Testis (tissue), 3 donors: ENCODE measurements around the gene PLEKHA7. TPM values are rescaled to one million over a fixed set of nuclear protein-coding genes. Genes with fewer than 3 reads are reported as not detected.

Experiments used
- DNase-seq: peaks from one replicate; pipeline ENCODE4 v3.0.0-alpha.2; 2019
- H3K27ac ChIP-seq, 2 donors: fragments of 200-600 bp; sonication (generic); one replicate each; pipeline ENCODE4 v1.5.1; 2019
- H3K27me3 ChIP-seq: fragments of 200-600 bp; sonication (generic); one replicate; pipeline ENCODE4 v1.5.1; 2019
- H3K36me3 ChIP-seq: fragments of 200-600 bp; sonication (generic); one replicate; pipeline ENCODE4 v1.5.1; 2017; ENCODE audit warnings: low read depth; ENCODE audit errors: missing control alignments
- H3K4me1 ChIP-seq: fragments of 200-600 bp; sonication (generic); one replicate; pipeline ENCODE4 v1.5.1; 2019
- H3K4me3 ChIP-seq, 2 donors: fragments of 200-600 bp; sonication (generic); one replicate each; pipeline ENCODE4 v1.5.1; 2017 to 2019
- H3K9me3 ChIP-seq: fragments of 200-600 bp; sonication (generic); one replicate; pipeline ENCODE4 v1.5.1; 2017
- POLR2A ChIP-seq: fragments of 450-650 bp; IDR thresholded peaks from one replicate; pipeline ENCODE4 v1.6.1; 2017; ENCODE audit warnings: antibody characterized with exemption, mild to moderate bottlenecking, moderate library complexity
- WGBS, 2 donors: methylation state at CpG; one replicate each; pipeline ENCODE4 v1.1.5; 2018; 5-methylcytosine and 5-hydroxymethylcytosine counted together
- intact Hi-C: fragments of 100-400 bp; cut with DNase I; formaldehyde crosslinking; loops from one replicate; pipeline ENCODE4 v1.15.1; 2023; ENCODE audit warnings: low total_unique reads
- polyA plus RNA-seq: library from polyadenylated mRNA; stranded (reverse); fragments of 350-450 nt; fragmentation: Illumina TruSeq; extraction: RNeasy Lipid Tissue Mini Kit (QIAGEN cat#74804); gene quantifications from one replicate; pipeline ENCODE4 v1.2.3, GENCODE V29; 2014; ENCODE audit warnings: low read depth, low replicate concordance; ENCODE audit not compliant: insufficient read depth
- total RNA-seq, 2 donors: library from RNA; depleted of rRNA; stranded (reverse); fragments of >200 nt; gene quantifications; one replicate each; pipeline ENCODE4 v1.2.3, GENCODE V29; 2016
- TF ChIP-seq, protein P1 (sequence below), 3 experiments: fragments of 450-650 bp in 2 of 3; fragments of 200-600 bp in 1 of 3; sonication (generic) in 1 of 3; IDR thresholded peaks; one replicate each; pipeline ENCODE4 v1.5.1; 2016 to 2019; ENCODE audit warnings: antibody characterized with exemption in 3 of 3, mild to moderate bottlenecking in 2 of 3, moderate library complexity in 1 of 3

PLEKHA7 gene
- total and polyA plus RNA-seq, 3 donors from 2014 or later = 33.0 to 64.9 (median 63.9) TPM

DNA sequence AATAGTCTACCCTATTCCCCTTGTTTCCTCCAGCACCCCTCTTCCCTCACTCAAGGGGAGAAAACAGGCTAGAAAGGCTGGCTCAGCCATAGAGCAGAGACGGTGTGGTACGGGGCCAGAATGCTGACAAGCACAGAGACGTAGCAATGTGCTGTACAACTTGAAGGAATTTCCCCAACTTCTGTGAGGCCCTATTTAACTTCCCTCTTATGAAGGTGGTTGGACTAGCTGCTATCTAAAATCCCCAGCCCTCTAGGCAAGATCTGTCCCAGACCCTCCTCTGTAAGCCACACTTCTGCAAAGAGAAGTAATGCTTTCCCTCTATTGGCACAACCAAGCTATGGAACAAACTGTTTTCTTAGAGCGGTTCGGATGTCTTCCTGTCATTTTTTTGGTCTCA, 37.8 kb downstream of the PLEKHA7 start:
- no peak overlapping the region for H3K27ac ChIP-seq
- no peak for TF ChIP-seq POLR2A
- TF ChIP-seq, protein P1, sequence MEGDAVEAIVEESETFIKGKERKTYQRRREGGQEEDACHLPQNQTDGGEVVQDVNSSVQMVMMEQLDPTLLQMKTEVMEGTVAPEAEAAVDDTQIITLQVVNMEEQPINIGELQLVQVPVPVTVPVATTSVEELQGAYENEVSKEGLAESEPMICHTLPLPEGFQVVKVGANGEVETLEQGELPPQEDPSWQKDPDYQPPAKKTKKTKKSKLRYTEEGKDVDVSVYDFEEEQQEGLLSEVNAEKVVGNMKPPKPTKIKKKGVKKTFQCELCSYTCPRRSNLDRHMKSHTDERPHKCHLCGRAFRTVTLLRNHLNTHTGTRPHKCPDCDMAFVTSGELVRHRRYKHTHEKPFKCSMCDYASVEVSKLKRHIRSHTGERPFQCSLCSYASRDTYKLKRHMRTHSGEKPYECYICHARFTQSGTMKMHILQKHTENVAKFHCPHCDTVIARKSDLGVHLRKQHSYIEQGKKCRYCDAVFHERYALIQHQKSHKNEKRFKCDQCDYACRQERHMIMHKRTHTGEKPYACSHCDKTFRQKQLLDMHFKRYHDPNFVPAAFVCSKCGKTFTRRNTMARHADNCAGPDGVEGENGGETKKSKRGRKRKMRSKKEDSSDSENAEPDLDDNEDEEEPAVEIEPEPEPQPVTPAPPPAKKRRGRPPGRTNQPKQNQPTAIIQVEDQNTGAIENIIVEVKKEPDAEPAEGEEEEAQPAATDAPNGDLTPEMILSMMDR (IDR thresholded peaks at IDR 0.05) = no peak
- WGBS, 2 donors = 82 to 88% methylated on average over 5 of the region's 5 CpGs

GRCh38 chr11:16975906-16976305, 38.3 kb downstream of the PLEKHA7 start:
- WGBS, 2 donors = 74 to 75% methylated on average over 1 of the region's 1 CpG
- Histone ChIP-seq H3K36me3 (no peaks in the 10 kb centered on the region), H3K4me1 (peaks cover 8% of the 10 kb centered on the region), H3K9me3 (no peaks in the 10 kb centered on the region), H3K4me3 (no peak overlapping the region), H3K27me3 (no peaks in the 10 kb centered on the region), H3K27ac (no peak overlapping the region)
- TF ChIP-seq, protein P1 (IDR thresholded peaks at IDR 0.05) = no peak
- TF ChIP-seq POLR2A = no peak
- DNase-seq = no peak
- intact Hi-C loops = no loop called here

More for the DNA sequence above, 37.8 kb downstream of the PLEKHA7 start:
- Histone ChIP-seq H3K4me1 (peaks cover 8% of the 10 kb centered on the region), H3K9me3 (no peaks in the 10 kb centered on the region), H3K27me3 (no peaks in the 10 kb centered on the region), H3K36me3 (no peaks in the 10 kb centered on the region), H3K4me3 (no peak overlapping the region)
- intact Hi-C loops = no loop called here
- DNase-seq = no peak

GRCh38 chr11:16973338-16973964, 40.8 kb downstream of the PLEKHA7 start:
- H3K4me3 ChIP-seq = no peak overlapping the region
- H3K4me1 ChIP-seq = no peaks in the 10 kb centered on the region
- no peaks in the 10 kb centered on the region for H3K36me3 ChIP-seq
- no peaks in the 10 kb centered on the region for H3K9me3 ChIP-seq
- no peaks in the 10 kb centered on the region for H3K27me3 ChIP-seq
- DNase-seq = no peak
- TF ChIP-seq, protein P1 (IDR thresholded peaks at IDR 0.05) = no peak
- TF ChIP-seq POLR2A = no peak
- no peak overlapping the region for H3K27ac ChIP-seq
- WGBS, 2 donors = 79 to 80% methylated on average over 3 of the region's 3 CpGs
- intact Hi-C loops = no loop called here

DNA sequence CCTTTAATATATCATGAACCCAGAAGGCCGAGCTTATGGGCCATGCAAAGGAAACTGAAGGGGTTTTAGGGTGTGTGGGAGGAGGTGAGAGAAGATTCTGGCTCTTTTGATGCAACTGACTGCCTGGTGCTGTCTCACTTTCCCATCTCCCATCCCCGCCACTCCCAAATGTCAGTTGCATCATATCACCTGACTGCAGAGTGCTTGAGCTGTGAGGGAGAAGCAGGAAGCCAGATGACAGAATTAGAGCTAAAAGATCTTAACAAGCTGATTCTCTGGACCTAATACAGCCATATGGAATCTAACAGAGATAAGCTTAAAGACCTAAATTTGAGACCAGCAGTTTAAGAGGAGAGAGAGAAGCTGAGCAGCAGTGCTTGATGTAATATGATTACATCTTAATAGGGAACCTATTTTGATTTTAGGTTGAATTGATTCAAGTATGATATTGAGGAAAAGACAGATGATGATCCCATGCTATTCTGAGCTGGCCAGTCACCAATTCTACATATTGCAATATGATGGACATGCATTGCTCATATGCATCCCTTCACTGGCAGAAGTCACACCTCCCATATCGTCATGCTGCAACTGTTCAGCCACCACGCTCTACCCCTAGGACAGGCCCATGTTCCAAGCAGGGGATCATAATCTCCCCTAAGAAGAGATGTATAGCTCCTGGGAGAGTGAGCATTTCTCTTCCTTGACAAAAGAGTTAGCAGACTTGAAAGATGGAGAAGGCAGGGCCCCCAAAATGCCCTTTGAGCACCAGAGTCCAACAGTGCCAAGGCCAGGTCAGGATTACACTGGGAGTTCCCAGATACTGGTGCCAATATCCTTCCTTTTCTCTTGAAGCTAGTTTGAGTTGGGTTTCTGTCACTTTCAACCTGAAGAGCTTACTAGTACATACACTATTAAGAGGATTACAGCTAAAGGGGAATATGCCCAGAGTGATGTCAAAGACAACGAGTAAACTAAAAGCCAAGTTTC, 44.9 kb downstream of the PLEKHA7 start:
- Histone ChIP-seq H3K9me3 (no peaks in the 10 kb centered on the region), H3K4me3 (no peak overlapping the region), H3K36me3 (no peaks in the 10 kb centered on the region), H3K4me1 (no peaks in the 10 kb centered on the region), H3K27ac (no peak overlapping the region), H3K27me3 (no peaks in the 10 kb centered on the region)
- intact Hi-C loops = no loop called here
- TF ChIP-seq, protein P1 (IDR thresholded peaks at IDR 0.05) = no peak
- no peak for TF ChIP-seq POLR2A
- DNase-seq = no peak
- 72 to 73% methylated on average over 5 of the region's 5 CpGs for WGBS, 2 donors
